CMK (cell line): ENCODE measurements around the gene ZNF784.
"Not testable (repeated sequence)": the region's sequence is repeated elsewhere in the genome, so short reads cannot be mapped to it uniquely, and the experiment has no call there.

Experiments
- DNase-seq: peaks from one replicate; pipeline ENCODE4 v3.0.0-alpha.2; 2010; ENCODE audit warnings: low read depth

Gene ZNF784

DNA sequence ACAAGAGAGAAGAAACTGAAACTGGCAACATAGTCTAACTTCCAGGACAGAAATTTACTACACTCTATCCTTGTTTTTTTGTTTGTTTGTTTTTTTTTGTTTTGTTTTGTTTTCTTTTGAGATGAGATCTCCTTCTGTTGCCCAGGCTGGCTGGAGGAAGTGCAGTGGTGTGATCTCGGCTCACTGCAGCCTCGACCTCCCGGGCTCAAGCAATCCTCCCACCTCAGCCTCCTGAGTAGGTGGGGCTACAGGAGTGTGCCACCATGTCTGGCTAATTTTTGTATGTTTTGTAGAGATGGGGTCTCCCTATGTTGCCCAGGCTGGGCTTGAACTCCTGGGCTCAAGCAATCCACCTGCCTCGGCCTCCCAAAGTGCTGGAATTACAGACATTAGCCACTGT lies 42.1 kb downstream of the ZNF784 start:
- DNase-seq, result not testable (repeated sequence)

DNA sequence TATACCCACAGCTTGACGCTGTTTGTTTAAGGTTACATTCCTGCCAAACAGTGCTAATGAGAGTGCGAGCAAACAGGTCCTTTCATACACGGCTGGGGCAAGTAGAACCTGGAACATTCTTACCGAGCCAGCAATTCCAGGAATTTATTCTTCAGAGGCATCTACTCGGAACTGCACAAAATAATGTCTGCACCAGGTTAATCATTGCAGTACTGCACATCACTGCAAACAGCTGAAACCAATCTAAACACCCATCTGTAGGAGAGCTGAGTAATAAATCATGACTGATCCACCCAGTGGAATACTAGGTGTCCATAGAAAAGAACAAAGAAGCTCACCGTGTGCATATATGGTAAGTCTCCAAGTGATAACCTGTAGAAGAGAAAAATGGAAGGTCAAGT lies 42.5 kb downstream of the ZNF784 start:
- no peak for DNase-seq

DNA sequence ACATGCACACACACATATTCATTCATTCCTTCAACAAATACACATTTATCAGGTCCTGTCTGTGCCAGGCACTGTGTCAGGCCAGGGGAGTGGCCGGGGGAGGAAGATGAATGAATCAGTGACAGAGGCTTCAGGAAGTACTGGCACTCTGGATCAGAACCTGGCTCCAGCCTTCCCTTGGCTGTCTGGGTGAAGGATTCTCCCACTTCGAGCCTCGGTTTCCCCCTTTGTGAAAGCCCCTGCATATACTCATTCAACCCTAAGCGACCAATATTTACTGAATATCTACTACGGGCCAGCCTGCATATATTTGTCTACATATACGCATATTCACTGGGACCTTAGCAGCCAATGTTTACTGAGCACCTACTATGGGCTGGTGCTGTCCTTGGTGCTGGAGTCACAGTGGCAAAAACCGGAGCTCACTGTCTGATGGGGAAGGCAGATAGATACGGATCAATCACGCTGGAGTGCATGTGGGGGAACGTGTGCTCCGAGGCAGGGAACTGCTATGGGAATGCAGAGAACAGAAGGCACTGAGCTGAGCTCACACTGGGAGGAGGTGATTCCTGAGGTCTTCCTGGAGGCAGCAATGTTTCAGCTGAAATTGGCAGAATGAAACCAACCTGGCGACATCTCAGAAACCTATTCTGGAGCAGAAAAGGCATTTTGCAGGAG lies 43.1 kb downstream of the ZNF784 start:
- DNase-seq, result no peak

DNA sequence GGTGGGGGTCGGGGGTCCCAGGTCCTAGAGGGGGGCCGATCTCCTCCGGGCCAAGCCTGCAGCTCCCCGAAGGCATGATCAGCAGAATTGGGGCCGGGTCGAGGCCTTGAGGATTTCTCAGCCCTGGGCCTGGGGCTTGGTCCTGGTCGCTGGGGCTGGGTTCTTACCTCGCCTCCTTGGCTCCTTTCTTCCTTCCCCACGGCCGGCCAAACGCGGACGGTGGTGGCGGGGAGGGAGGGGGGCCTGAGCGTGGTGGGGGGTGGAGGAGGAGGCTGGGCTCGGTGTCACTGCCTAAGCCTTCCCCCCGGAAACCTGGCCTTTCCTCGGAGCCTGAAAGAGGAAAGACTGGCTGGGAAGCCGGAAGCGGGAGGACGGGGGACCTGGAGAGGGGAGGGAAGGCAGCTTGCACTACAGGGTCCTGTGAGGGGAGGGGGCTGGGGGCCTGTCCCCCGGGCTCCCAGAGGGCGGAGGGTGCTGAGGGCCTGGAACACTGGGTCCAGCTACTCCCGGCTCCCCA lies 43.7 kb downstream of the ZNF784 start, which contains the start of gene ZNF579:
Gene ZNF579, minus strand, starts transcription at position 221 of the 517 bp plus-strand sequence. CDS start 1,209 bp downstream, outside the sequence.
- DNase-seq, result peak; percentile 89

DNA sequence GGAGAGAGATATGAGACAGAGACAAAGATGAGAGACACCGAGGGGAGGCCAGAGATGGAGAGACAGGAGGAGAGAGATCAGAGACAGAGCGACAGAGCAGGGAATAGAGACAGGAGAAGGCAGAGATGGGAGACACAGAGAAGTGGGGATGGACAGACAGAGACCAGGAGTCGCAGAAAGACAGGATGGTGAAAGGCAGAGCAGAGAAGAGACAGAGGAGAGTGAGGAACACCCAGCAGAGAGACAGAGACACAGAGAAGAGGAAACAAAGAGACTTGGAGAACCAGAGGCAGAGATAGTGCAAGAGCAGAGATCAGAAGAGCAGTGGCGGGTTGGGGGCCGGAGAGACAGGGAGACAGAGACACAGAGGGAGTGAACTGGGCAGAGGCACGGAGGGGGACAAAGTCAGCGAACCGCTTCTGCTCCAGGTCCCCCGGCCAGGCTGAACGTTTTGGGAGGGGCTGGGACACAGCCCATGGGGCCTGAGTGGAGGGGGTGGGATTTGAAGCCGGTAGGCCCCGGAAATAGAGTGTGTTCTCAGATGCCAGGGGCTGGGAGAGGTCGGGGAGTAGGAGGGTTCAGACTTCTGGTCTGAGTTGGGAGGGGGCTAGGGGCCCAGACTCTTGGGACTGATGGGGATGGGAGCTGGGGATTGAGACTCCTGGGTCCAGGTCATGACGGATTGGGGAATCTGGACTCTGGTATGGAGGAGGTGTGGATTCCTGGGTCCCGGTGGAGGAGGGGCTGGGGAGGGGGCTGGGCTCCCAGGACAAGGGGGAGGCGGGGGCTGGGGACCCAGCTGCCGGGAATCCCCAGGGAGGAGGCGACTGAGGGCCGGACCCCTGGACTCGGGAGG lies 44.4 kb downstream of the ZNF784 start:
- no peak for DNase-seq

DNA sequence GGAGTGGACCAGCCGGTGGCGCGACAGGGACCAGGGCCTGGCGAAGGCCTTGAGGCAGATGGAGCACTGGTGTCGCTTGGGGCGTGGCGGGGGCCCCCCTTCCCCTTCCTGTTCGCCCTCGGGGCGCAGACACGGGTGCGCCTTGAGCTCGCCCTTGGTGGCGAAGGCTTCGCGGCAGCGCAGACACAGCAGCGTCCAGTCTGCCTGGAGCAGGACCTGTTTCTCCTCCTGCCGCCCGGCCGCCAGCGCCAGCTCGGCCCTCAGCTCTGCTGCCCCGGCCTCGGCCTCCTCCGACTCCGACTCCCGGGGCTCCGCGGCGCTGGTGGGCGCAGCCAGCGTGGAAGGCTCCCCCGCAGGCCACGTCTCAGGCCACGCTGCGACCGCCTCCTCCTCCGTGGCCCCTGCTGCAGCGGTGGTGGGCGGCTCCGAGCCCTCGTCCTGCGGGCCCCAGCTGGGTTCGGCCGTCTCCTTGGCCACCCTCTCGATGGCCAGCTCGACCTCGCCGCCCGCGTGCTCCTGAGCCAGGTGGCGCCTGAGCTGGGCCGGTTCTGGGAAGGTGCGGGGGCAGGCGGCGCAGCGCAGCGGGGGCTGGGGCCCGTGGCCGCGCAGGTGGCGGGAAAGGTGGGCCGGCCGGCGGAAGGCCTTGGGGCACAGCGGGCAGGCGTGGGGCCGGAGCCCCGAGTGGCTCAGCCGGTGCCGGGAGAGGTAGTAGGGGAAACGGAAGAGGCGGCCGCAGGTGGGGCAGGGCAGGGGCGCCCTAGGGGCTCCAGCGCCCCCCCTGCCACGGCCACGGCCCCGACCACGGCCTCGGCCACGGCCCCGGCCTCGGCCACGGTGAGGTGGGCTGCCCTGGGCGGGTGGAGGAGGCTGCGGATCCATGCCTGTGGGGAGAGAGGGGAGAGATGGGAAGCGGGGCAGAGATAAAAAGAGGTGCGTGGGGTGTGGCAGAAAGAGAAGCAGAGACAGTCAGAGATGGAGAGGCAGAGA lies 45.3 kb downstream of the ZNF784 start:
- no peak for DNase-seq

- no peak for DNase-seq
These were observed 46.2 kb downstream of the ZNF784 start for GRCh38 chr19:55578031-55578760.

GRCh38 chr19:55576746-55577145 lies 47.6 kb downstream of the ZNF784 start:
- DNase-seq, result no peak

- not testable (repeated sequence) for DNase-seq
These were observed 50.4 kb downstream of the ZNF784 start for GRCh38 chr19:55573929-55574328.
